Testis (tissue), 3 donors: ENCODE data around the gene NTN4. TPM values are rescaled to one million over a fixed set of nuclear protein-coding genes. Genes with fewer than 3 reads are reported as not detected.

Experiments
- DNase-seq: peaks from one replicate; pipeline ENCODE4 v3.0.0-alpha.2; 2019
- H3K27ac ChIP-seq, 2 donors: fragments of 200-600 bp; sonication (generic); one replicate each; pipeline ENCODE4 v1.5.1; 2019
- H3K27me3 ChIP-seq: fragments of 200-600 bp; sonication (generic); one replicate; pipeline ENCODE4 v1.5.1; 2019
- H3K36me3 ChIP-seq: fragments of 200-600 bp; sonication (generic); one replicate; pipeline ENCODE4 v1.5.1; 2017; ENCODE audit warnings: low read depth; ENCODE audit errors: missing control alignments
- H3K4me1 ChIP-seq: fragments of 200-600 bp; sonication (generic); one replicate; pipeline ENCODE4 v1.5.1; 2019
- H3K4me3 ChIP-seq, 2 donors: fragments of 200-600 bp; sonication (generic); one replicate each; pipeline ENCODE4 v1.5.1; 2017 to 2019
- H3K9me3 ChIP-seq: fragments of 200-600 bp; sonication (generic); one replicate; pipeline ENCODE4 v1.5.1; 2017
- CTCF ChIP-seq, 3 experiments: fragments of 450-650 bp in 2 of 3; fragments of 200-600 bp in 1 of 3; sonication (generic) in 1 of 3; IDR thresholded peaks; one replicate each; pipeline ENCODE4 v1.5.1; 2016 to 2019; ENCODE audit warnings: antibody characterized with exemption in 3 of 3, mild to moderate bottlenecking in 2 of 3, moderate library complexity in 1 of 3
- POLR2A ChIP-seq: fragments of 450-650 bp; IDR thresholded peaks from one replicate; pipeline ENCODE4 v1.6.1; 2017; ENCODE audit warnings: antibody characterized with exemption, mild to moderate bottlenecking, moderate library complexity
- WGBS, 2 donors: methylation state at CpG; one replicate each; pipeline ENCODE4 v1.1.5; 2018; 5-methylcytosine and 5-hydroxymethylcytosine counted together
- intact Hi-C: fragments of 100-400 bp; cut with DNase I; formaldehyde crosslinking; loops from one replicate; pipeline ENCODE4 v1.15.1; 2023; ENCODE audit warnings: low total_unique reads
- polyA plus RNA-seq: library from polyadenylated mRNA; stranded (reverse); fragments of 350-450 nt; fragmentation: Illumina TruSeq; extraction: RNeasy Lipid Tissue Mini Kit (QIAGEN cat#74804); gene quantifications from one replicate; pipeline ENCODE4 v1.2.3, GENCODE V29; 2014; ENCODE audit warnings: low read depth, low replicate concordance; ENCODE audit not compliant: insufficient read depth
- total RNA-seq, 2 donors: library from RNA; depleted of rRNA; stranded (reverse); fragments of >200 nt; gene quantifications; one replicate each; pipeline ENCODE4 v1.2.3, GENCODE V29; 2016

The NTN4 gene
- total and polyA plus RNA-seq, 3 donors from 2014 or later: 15.9 to 84.9 (median 43.8) TPM

- H3K36me3 ChIP-seq: no peaks in the 10 kb centered on the region
Measured at GRCh38 chr12:95710386-95710785, 80.2 kb downstream of the NTN4 start.

GRCh38 chr12:95709152-95709551, 81.4 kb downstream of the NTN4 start:
- DNase-seq: no peak
- no peaks in the 10 kb centered on the region for H3K9me3 ChIP-seq
- TF ChIP-seq CTCF (IDR thresholded peaks at IDR 0.05) (no peak), POLR2A (no peak)
- H3K4me1 ChIP-seq: no peaks in the 10 kb centered on the region
- H3K36me3 ChIP-seq: no peaks in the 10 kb centered on the region
- no peak overlapping the region for H3K27ac ChIP-seq
- H3K4me3 ChIP-seq: no peak overlapping the region
- WGBS, 2 donors: 57 to 83% methylated on average over 2 of the region's 2 CpGs
- no peaks in the 10 kb centered on the region for H3K27me3 ChIP-seq
- intact Hi-C loops: no loop called here

More at GRCh38 chr12:95710386-95710785, 80.2 kb downstream of the NTN4 start:
- WGBS, 2 donors: 89 to 97% methylated on average over 8 of the region's 8 CpGs
- Histone ChIP-seq H3K9me3 (no peaks in the 10 kb centered on the region), H3K27ac (no peak overlapping the region), H3K4me1 (no peaks in the 10 kb centered on the region), H3K27me3 (no peaks in the 10 kb centered on the region), H3K4me3 (no peak overlapping the region)
- no peak for DNase-seq
- intact Hi-C loops: no loop called here
- TF ChIP-seq CTCF (IDR thresholded peaks at IDR 0.05) (no peak), POLR2A (no peak)

- Histone ChIP-seq H3K27ac (no peak overlapping the region), H3K27me3 (no peaks in the 10 kb centered on the region), H3K9me3 (no peaks in the 10 kb centered on the region), H3K4me1 (no peaks in the 10 kb centered on the region), H3K36me3 (no peaks in the 10 kb centered on the region), H3K4me3 (no peak overlapping the region)
- WGBS, 2 donors: 74 to 81% methylated on average over 2 of the region's 2 CpGs
- TF ChIP-seq POLR2A (no peak), CTCF (IDR thresholded peaks at IDR 0.05) (no peak)
- intact Hi-C loops: no loop called here
- DNase-seq: no peak
Measured at GRCh38 chr12:95705143-95705542, 85.4 kb downstream of the NTN4 start.

- Histone ChIP-seq H3K27me3 (no peaks in the 10 kb centered on the region), H3K36me3 (no peaks in the 10 kb centered on the region), H3K27ac (no peak overlapping the region), H3K4me1 (no peaks in the 10 kb centered on the region), H3K9me3 (no peaks in the 10 kb centered on the region), H3K4me3 (no peak overlapping the region)
- TF ChIP-seq POLR2A (no peak), CTCF (IDR thresholded peaks at IDR 0.05) (no peak)
- WGBS, 2 donors: 84 to 85% methylated on average over 3 of the region's 3 CpGs
- intact Hi-C loops: no loop called here
- DNase-seq: no peak
Measured at GRCh38 chr12:95703986-95704385, 86.6 kb downstream of the NTN4 start.

DNA sequence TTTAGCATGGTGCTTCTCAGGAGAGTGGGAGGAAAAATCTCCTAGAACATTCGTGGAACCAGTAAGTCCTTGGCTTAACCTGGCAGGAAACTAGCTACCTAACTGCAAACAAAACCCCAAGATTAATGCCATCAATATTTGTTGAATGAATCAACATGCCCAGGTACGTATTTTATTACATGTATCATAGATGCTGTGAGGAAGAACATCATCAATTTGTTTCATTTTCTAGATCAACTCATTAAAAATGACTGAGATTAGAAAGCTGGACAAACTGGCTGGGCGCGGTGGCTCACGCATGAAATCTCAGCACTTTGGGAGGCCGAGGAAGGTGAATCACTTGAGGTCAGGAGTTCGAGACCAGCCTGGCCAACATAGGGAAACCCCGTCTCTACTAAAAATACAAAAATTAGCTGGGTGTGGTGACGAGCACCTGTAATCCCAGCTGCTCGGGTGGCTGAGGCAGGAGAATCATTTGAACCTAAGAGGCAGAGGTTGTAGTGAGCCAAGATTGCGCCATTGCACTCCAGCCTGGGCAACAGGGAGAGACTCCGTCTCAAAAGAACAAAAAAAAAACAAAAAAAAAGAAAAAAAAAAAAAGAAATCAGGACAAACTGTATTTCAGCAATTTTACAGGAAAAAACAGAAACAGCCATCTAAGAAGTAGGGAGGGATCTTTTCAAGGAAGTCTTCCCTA, 88.7 kb downstream of the NTN4 start:
- 68 to 70% methylated on average over 12 of the region's 12 CpGs for WGBS, 2 donors
- no peak for DNase-seq
- Histone ChIP-seq H3K9me3 (no peaks in the 10 kb centered on the region), H3K36me3 (no peaks in the 10 kb centered on the region), H3K27ac (no peak overlapping the region), H3K27me3 (no peaks in the 10 kb centered on the region), H3K4me3 (no peak overlapping the region), H3K4me1 (no peaks in the 10 kb centered on the region)
- TF ChIP-seq POLR2A (no peak), CTCF (IDR thresholded peaks at IDR 0.05) (no peak)
- intact Hi-C loops: no loop called here
